ENCODE data around the gene PDE5A. TPM values are rescaled to one million over a fixed set of nuclear protein-coding genes. Genes with fewer than 3 reads are reported as not detected.

PDE5A gene
- total and polyA plus RNA-seq, 8 donors = 4.5 to 115 (median 15.2) TPM

Small RNA genes within 50 kb of the gene (small RNA-seq; reads per million reads assigned to genes)
- gene RF00614 = 0 reads per million in 4 donors
